Fibroblast of pulmonary artery (primary cell): ENCODE measurements around the gene KREMEN1.

ENCODE experiments used
- DNase-seq: peaks from one replicate; pipeline ENCODE4 v3.0.0-alpha.2; 2010; ENCODE audit warnings: low read depth
- H3K4me3 ChIP-seq: replicated peaks from 2 replicates; pipeline ENCODE4 v1.5.1; 2011; ENCODE audit warnings: low read depth, mild to moderate bottlenecking, control low read depth, low read length, moderate library complexity
- CTCF ChIP-seq: IDR thresholded peaks from 2 replicates; pipeline ENCODE4 v1.5.1; 2011; ENCODE audit warnings: mild to moderate bottlenecking, control low read depth, low read length, inconsistent platforms; ENCODE audit errors: missing control alignments

KREMEN1 gene

GRCh38 chr22:29208879-29209623 lies 136.2 kb downstream of the KREMEN1 start:
- TF ChIP-seq CTCF = no peak
- DNase-seq = no peak
- H3K4me3 ChIP-seq = no peak overlapping the region

- no peak for DNase-seq
- TF ChIP-seq CTCF = no peak
- H3K4me3 ChIP-seq = no peak overlapping the region
Measured at GRCh38 chr22:29209624-29209929, 136.7 kb downstream of the KREMEN1 start.

- DNase-seq = no peak
- TF ChIP-seq CTCF = no peak
- H3K4me3 ChIP-seq = no peak overlapping the region
Measured at GRCh38 chr22:29211066-29211465, 138.2 kb downstream of the KREMEN1 start.

GRCh38 chr22:29211466-29211865 lies 138.6 kb downstream of the KREMEN1 start:
- no peak for TF ChIP-seq CTCF
- H3K4me3 ChIP-seq = no peak overlapping the region
- DNase-seq = no peak

- DNase-seq = no peak
- H3K4me3 ChIP-seq = no peak overlapping the region
- TF ChIP-seq CTCF = no peak
Measured at GRCh38 chr22:29212743-29213142, 139.9 kb downstream of the KREMEN1 start.

GRCh38 chr22:29213493-29213892 lies 140.7 kb downstream of the KREMEN1 start:
- no peak for DNase-seq
- no peak for TF ChIP-seq CTCF
- no peak overlapping the region for H3K4me3 ChIP-seq

GRCh38 chr22:29214232-29214631 lies 141.4 kb downstream of the KREMEN1 start:
- H3K4me3 ChIP-seq = no peak overlapping the region
- no peak for DNase-seq
- TF ChIP-seq CTCF = no peak
